GM18867 (cell line): Measurements from ENCODE around the gene CLPTM1L.

Experiments
- ATAC-seq: cut with Tn5 transposase; IDR thresholded peaks from one replicate; pipeline ENCODE4 v1.9.1; 2021; ENCODE audit warnings: mild to moderate bottlenecking, moderate library complexity; ENCODE audit not compliant: unreplicated experiment

CLPTM1L gene, protein sequence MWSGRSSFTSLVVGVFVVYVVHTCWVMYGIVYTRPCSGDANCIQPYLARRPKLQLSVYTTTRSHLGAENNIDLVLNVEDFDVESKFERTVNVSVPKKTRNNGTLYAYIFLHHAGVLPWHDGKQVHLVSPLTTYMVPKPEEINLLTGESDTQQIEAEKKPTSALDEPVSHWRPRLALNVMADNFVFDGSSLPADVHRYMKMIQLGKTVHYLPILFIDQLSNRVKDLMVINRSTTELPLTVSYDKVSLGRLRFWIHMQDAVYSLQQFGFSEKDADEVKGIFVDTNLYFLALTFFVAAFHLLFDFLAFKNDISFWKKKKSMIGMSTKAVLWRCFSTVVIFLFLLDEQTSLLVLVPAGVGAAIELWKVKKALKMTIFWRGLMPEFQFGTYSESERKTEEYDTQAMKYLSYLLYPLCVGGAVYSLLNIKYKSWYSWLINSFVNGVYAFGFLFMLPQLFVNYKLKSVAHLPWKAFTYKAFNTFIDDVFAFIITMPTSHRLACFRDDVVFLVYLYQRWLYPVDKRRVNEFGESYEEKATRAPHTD

DNA sequence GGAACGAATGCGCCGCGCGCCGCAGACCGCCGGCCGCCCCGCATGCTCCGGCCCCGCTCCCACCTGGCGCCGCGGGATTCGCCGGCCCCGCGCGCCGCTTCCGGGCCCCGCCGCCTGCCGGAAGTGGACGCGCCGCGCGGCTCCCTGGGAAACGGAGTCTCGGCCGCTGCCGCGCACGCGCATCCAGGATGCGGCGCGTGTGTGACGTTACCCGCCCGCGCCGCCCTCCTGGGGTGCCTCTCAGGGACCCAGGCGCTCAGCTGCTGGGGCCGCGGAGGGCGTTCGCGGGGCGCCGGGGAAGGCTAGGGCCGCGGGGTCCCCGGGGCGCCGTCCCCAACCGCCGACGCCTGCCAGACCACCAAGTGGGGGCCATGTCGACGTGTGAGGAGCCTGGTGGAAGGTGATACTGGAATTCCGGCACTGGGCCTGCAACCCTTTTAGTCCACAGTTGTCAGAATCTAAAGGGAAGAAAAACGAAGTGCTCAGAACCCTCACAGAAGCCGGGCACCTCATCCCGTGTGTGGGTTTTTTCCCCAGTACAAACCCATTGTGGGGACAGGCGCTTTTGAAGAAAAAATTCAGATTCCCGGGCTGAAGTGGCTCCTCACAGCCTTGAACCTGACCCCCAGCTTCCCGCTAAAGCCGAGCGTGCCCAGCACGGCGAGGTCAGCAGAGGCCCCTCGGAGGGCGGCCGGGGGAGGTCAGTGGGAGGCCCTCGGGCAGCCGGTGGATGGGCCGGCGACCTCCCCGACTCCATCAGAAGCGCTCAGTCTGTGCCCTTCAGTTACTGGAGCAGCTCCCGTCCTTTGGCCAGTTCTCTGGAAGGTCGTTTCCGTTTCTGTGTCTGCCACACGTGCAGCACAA lies at the start of gene CLPTM1L:
Gene CLPTM1L (minus strand): TSS at position 125 of the 864 bp plus-strand sequence. CDS start 258 bp downstream, outside the sequence.
- peak; percentile 73 for ATAC-seq

DNA sequence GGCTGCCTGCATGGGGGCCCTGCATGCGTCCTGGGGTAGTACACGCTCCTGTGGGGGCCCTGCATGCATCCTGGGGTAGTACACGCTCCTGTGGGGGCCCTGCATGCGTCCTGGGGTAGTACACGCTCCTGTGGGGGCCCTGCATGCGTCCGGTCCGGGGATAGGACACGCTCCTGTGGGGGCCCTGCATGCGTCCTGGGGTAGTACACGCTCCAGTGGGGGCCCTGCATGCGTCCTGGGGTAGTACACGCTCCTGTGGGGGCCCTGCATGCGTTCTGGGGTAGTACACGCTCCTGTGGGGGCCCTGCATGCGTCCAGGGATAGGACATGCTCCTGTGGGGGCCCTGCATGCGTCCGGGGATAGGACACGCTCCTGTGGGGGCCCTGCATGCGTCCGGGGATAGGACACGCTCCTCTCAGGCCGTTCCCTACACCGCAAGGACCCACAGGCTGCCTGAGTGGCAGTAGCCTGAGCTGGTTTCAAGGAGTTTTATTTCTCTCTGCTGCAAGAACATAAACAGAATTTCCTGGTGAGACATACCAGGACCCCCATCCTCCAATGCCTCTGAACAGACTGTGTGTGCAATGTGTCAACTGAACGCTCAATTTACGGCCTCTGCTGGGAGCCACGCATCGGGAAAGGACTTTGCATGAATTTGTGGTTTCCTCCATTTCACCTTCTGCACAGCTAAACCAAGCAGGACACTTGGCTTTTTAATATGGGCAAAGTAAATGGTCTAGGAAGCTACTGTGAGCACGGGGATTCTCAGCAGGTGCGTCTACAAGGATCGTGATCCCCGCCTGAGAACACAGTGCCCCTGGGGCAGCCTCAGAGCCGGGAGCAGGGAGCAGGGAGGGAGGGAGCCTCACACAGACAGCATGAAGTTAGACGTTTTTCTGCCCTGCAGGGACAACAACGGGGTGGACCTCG lies 48.9 kb upstream of the CLPTM1L start:
- no peak for ATAC-seq

DNA sequence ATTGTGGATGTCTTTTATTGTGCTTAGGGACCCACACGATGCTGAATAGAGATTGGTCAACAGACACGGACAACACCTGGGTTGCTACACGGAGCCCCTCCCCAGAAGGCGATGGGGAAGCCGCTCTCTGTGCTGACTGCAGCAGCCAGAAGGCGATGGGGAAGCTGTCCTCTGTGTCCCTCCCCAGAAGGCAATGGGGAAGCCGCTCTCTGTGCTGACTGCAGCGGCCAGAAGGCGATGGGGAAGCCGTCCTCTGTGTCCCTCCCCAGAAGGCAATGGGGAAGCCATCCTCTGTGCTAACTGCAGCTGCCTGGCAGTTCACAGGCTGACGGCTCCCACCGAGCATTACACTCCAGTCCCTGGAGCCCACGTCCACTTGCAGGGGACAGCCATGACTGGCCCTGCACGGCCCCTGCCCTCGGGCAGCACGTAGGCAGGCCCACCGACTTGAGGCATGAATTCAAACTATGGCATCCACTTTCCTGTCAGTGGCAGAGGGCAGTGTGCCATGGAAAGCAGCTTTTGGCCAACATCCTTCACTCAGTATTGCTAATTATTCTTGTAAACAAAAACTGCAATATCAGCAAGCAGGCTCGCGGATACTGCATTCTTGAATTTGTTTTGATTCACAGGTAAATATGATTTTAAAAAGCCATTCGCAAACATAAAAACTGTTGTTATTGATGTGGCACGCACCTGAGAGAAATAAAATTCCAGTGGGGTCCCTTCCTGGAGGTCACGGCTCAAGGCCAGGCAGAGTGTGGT lies 48.1 kb upstream of the CLPTM1L start:
- no peak for ATAC-seq

DNA sequence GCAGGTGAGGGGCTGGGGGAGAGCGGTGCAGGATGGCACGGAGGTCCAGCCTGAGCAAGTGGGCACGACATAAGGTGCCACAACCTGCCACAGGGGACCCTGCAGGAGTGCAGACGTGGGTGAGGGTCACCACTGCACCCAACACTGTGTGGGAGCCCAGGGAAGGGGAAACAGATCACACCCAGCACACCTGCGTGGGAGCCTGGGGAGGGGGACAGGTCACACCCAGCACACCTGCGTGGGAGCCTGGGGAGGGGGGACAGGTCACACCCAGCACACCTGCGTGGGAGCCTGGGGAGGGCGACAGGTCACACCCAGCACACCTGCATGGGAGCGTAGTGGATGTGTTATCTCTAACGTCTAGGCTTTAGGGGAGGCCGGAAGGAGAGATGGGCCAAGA lies 47.4 kb upstream of the CLPTM1L start:
- no peak for ATAC-seq

DNA sequence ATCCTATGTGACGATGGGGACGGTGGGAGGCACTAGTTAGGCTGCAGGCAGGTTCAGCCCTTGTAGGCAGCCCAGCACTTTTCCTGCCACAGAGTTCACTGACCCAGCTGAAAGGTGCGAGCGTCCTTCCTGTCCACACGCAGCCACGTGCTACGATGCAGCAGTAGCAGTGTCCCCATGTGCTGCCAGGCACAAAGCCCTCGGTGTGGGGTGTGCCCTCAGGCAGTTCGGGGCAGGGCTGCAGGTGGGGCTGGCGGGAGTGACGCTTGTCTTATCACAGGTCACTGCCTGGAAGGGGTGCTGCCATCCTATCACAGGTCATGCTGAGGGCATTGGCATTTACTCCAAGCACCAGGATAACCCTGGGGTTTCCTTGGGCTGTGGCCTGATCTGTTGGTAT lies 46.8 kb upstream of the CLPTM1L start:
- ATAC-seq = no peak

DNA sequence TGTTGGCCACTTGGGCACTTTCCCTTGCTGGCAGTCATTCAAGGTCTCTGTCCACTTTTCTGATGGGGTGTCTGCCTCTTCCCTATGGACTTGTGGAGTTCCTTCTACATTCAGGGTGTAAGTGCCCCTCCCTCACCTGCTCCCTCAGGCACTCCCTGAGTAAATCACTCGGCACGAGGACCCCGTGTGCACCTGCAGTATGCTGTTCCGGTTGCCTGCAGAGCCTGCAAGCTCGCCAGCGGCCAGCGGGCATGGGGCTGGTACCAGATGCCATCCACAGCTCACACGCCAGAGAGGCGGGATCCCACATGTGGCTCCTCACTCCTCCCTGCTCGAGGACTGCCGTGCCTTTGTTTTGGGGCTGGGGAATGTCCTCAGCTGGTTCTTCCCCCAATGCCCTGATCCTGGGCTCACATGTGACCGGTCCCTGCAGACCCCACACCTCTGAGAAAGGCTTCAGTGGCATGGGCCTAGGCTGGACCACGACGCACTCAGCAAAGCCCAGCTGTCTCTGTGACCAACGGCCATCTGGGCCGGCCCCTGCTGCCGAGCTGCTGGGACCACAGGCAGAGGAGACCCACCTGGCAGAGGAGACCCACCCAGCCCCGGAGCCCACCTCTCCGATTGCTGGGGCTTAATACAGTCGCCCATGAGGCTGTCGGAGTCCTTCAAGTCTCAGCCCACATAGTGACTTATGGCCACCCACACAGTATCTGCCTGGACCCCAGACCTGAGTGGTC lies 46.1 kb upstream of the CLPTM1L start:
- no peak for ATAC-seq

DNA sequence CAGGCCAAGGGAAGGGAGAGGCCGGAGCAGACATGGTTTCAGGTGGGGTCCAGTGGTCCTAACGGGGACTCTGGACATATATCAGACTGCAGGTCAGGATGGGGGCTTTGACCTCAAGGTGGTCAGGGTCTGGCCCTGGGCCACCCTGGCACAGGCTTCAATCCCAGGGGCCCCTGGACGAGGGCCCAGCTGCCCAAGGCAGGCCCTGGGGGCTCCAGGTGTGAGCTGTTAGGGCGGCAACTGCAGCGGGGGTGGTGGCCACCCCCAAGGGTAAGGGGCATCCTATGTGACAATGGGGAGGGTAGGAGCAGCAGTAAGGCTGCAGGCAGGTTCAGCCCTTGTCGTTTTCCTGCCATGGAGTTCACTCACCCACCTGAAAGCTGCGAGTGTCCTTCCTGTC lies 45.4 kb upstream of the CLPTM1L start:
- no peak for ATAC-seq

DNA sequence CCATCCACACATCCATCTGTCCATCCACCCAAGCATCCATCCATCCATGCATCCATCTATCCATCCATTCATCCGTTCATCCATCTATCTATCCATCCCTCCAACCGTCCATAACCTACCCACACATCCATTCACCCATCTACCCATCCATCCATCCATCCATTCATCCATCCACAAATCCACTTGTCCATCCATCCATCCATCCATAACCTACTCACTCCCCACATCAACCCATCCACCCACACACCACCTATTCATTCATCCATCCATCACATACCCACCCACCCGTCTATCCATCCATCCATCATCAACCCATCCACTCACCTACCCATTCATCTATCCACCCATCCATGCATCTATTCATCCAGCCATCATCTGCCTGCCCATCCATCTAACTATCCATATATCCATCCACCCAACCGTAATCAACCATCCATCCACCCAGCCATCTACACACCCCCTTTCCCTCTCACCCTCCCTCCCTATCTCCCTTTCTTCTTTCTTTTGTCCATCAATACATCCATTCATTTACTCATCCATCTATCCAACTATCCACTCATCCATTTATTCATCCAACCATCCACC lies 43.6 kb upstream of the CLPTM1L start:
- no peak for ATAC-seq

DNA sequence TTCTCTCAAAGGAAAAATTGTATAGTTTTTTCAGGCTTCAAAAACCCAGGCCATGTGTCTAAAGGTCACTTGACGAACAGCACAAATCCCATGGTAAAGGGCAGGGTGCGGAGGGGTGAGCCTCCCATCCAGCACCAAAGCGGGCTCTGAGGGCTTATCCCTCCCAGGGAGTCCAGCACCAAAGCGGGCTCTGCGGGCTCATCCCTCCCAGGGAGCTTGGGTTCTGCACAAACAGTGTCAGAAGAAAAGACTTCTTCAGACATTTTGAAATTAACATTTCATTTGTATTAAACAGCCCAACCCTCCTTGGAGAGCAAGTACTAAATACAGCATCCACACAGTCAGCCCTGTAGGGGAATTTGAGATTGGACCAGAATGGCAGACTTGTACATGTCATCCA lies 43.0 kb upstream of the CLPTM1L start:
- ATAC-seq = no peak

DNA sequence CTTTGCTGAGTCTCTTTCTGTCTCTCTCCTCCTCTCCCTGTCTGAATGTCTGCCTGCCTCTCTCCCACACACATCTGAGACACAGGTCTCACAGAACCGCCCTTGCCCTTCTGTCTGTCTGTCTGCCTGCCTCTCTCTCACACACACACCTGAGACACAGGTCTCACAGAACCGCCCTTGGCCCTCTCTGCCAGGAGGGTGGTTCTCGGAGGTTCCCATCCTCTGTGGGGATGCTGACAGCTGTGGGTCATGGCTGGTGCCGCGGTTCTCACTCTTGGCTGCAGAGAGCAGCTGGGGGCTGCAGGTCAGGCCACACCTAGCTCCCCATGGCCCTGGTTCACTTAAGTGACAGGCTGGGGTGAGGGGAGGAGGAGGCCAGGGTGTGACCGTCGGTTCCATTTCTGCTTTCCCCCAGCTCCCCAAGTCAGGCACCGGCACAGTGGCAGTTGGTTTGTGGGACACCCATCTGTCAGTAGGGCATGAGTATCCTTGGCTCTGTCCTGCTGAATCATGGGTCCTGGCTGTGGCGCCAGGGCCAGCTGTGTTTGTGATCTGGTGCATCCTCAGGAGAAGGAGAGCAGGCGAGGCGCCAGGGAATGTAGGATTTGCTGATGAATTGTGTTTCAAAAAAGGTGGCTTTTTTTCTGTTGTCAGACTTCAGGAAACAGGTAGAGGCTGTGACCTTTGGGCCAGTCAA lies 42.3 kb upstream of the CLPTM1L start:
- no peak for ATAC-seq

DNA sequence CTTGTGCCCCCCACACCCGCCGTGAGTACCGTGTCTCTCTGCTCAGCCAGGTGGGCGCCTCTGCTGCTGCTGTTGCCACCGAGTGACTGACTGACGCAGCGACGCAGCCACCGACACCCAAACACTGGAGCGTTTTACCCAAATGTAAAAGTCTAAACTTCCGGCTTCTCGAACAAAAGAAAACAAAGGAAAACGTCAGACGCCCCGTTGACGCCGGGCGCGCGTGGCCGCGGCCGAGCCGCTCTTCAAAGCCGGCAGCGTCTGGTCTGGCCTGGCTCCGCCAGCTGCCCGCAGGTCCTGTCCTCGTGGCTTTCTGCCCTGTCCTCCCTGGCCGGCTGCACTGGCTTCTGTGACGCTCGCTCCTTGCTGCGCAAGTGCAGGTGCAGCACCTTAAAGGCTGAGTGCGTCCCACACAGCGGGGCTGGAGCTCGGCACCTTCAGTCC lies 41.4 kb upstream of the CLPTM1L start:
- ATAC-seq = peak; percentile 53

DNA sequence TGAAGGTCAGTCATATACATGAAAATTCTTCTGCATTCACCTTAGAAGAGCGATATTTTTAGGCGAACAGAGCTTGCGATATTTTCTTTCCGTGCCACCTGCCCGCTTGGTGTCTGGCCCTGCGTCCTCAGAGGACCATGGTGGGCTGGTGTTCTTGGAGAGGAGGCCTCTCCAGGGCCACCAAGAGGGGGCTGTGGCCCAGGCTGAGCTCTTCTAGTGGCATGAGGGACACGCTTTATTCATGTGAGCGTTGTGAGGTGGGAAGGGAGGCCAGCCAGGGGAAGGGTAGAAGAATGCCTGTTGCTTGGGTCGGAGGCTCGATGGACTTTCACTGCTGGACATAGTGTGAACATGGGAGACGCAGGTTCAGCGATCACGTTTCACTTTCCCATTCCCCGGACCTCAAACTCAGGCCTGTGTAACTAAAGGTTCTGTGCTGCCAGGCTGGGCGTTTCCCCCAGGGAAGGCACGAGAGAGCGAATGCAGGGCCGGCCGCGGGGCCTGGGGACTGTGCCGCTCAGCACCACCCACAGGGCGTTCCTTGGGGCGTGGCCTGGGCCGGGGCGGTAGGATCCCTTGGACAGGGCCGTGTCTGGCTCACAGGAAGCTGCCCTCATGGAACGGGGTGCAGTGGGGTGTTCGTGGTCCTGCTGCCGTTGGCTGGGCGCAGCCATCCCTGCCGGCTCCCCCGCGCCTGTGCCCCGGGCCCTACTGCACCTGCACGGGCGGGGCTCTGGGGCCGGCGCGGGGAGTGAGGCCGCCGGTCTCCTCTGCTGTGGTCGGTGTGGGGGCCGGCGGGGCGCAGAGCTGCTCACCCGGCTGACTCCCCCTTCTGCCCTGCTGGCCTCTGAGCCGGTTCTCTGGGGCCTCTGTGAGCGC lies 40.7 kb upstream of the CLPTM1L start:
- peak; percentile 92 for ATAC-seq

DNA sequence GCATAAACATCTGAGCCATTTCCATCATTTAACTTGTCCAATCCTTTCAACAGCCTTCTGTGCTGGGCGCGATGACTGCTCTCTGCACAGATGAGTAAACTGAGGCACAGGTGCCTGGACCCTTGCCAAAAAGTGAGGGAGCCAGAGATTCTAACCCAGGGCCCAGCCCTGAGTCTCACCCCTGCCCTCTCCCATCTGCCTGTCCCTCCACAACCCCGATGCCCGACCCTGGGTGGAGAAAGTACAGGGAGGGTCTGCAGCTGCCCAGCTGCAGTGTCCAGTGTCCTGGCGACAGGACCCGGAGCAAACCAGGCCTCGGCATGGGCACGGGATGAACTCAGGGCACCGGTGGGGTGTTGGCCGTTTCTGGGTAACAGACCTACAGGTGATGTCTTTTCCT lies 39.6 kb upstream of the CLPTM1L start:
- ATAC-seq = no peak

DNA sequence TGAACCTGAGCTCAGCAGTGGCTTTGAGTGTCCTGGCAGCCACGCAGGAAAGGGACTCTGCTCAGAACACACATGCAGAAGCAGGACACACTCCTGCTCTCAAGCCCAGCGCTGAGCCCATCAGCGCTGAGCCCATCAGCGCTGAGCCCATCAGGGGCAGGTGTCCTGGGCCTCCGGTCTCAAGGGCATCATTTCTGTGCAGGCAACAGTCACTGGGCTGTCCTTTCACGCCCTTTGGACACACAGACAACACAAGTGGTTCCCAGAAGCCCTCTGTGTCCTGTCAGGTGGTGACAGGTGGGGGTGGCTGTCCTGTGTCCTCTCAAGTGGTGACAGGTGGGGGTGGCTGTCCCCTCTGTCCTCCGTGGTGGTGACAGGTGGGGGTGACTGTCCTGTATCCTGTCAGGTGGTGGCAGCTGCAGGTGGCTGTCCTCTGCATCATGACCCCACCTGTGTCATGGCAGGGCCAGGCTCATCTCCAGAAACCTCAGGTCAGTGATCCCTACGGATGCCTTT lies 39.0 kb upstream of the CLPTM1L start:
- ATAC-seq = no peak

DNA sequence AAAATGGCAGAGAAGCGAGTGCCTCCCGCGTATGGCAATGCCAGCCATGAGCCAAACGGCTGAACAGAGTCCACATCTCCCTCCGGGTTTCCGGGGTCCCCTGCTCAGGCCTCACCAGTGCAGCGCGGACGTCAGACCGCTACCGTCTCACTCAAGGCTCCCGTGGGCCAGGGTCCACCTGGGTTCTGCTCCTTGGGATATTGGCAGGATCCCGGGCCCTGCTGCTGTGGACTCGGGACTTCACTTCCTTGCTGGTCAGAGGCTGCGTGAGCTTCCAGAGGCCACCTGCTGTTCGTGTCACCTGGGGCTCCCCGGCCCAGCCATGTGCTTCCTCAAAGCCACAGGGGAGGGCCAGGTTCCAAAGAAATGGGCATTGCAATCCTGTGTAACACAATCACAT lies 38.4 kb upstream of the CLPTM1L start:
- no peak for ATAC-seq

DNA sequence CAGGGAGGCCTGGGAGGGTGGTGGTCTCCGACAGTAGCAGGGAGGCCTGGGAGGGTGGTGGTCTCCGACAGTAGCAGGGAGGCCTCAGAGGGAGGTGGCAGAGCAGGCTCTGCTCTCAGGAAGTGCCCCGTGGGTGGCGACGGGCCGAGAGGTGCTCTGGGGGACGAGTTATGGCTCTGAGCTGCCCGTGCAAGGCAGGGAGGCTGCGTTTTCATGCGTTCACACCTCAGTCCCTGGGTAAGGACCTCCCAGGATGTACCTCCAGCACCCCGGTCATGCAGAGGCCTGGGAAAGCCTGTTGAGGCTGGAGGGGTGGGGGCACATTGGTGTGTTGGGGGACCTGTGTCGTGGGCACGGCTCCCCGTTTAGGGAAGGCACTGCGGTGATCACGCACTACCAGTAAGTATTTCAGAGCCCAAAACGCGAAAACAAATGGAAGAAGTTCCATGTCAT lies 37.4 kb upstream of the CLPTM1L start:
- no peak for ATAC-seq
